ENCODE measurements around the gene FEN1. TPM values are rescaled to one million over a fixed set of nuclear protein-coding genes. Genes with fewer than 3 reads are reported as not detected.

Gene FEN1
- total and polyA plus RNA-seq, 2 of the 13 experiments (the other 11 are each of a cell fraction or from before 2014, with no cell fraction given) = 12.4 to 102 TPM

GRCh38 chr11:61814958-61815789 is 22.5 kb downstream of the FEN1 start (continued):
- no peak for TF ChIP-seq STAG1 (CRISPR knock-in tag; IDR thresholded peaks at IDR 0.05)
- TF ChIP-seq GABPB1 (CRISPR knock-in tag; IDR thresholded peaks at IDR 0.05) = peak; percentile 69; the same call in 1 of the 2 replicates
- peak; percentile 18; the same call in 1 of the 2 replicates for TF ChIP-seq RXRB (CRISPR knock-in tag; IDR thresholded peaks at IDR 0.05; ENCODE audit: borderline replicate concordance)
- peak; percentile 92 for TF ChIP-seq ZNF446 (CRISPR knock-in tag; IDR thresholded peaks at IDR 0.05)
- no peak for TF ChIP-seq ZNF276 (CRISPR knock-in tag; IDR thresholded peaks at IDR 0.05; ENCODE audit: low read depth)
- peak; percentile 63 for TF ChIP-seq ZNF547 (CRISPR knock-in tag; IDR thresholded peaks at IDR 0.05)
- TF ChIP-seq ZNF441 (CRISPR knock-in tag; IDR thresholded peaks at IDR 0.05; ENCODE audit: borderline replicate concordance) = no peak
- TF ChIP-seq BATF2 (CRISPR knock-in tag; IDR thresholded peaks at IDR 0.05) = no peak
- TF ChIP-seq TBX3 (IDR thresholded peaks at IDR 0.05; ENCODE audit: borderline replicate concordance) = no peak
- TF ChIP-seq KDM5B (CRISPR knock-in tag; IDR thresholded peaks at IDR 0.05; ENCODE audit: borderline replicate concordance) = peak; percentile 69
- no peak; the same call in 1 of the 2 replicates for TF ChIP-seq ZNF510 (CRISPR knock-in tag; IDR thresholded peaks at IDR 0.05; ENCODE audit: low read depth)
- peak; percentile 29; the same call in 1 of the 2 replicates for TF ChIP-seq ZNF770 (CRISPR knock-in tag; IDR thresholded peaks at IDR 0.05)
- TF ChIP-seq CHCHD3 (CRISPR knock-in tag; IDR thresholded peaks at IDR 0.05) = peak; percentile 83; the same call in 1 of the 2 replicates
- TF ChIP-seq HDAC1 (CRISPR knock-in tag; IDR thresholded peaks at IDR 0.05) = 0 out of 2 replicates have a peak, but pooled peaks have one; percentile 49
- no peak; the same call in 1 of the 2 replicates for TF ChIP-seq ZNF232 (CRISPR knock-in tag; IDR thresholded peaks at IDR 0.05; ENCODE audit: borderline replicate concordance)
- TF ChIP-seq DMTF1 (CRISPR knock-in tag; IDR thresholded peaks at IDR 0.05) = no peak
- TF ChIP-seq CREM (IDR thresholded peaks at IDR 0.05) = peak; percentile 69
- TF ChIP-seq CREM (CRISPR knock-in tag; IDR thresholded peaks at IDR 0.05) = no peak
- 0 out of 2 replicates have a peak, but pooled peaks have one; percentile 59 for TF ChIP-seq NAIF1 (CRISPR knock-in tag; IDR thresholded peaks at IDR 0.05; ENCODE audit: borderline replicate concordance)
- TF ChIP-seq ZNF124 (CRISPR knock-in tag; IDR thresholded peaks at IDR 0.05) = peak; percentile 82
